Nasal cavity respiratory epithelium epithelial cell of viscerocranial mucosa (primary cell): Measurements from ENCODE around the gene VIPR2. TPM values are rescaled to one million over a fixed set of nuclear protein-coding genes. Genes with fewer than 3 reads are reported as not detected.

Experiments
- total RNA-seq: library from RNA; depleted of rRNA; stranded (reverse); fragments of >200 nt; gene quantifications from 2 replicates; pipeline ENCODE4 v1.2.3, GENCODE V29; 2014

VIPR2 gene
- total RNA-seq = not detected in 2 replicates

GRCh38 chr7:159144758-159145489, at the start of gene VIPR2:
Gene VIPR2, minus strand, starts transcription at chr7:159144867. Its CDS starts 96 bp downstream, at chr7:159144771.

